Thyroid gland (tissue), 4 donors: ENCODE results near the gene GPAM. TPM values are rescaled to one million over a fixed set of nuclear protein-coding genes. Genes with fewer than 3 reads are reported as not detected.
A peak's percentile ranks its signal among the peaks of the same experiment; 100 is the strongest.

ENCODE experiments used
- DNase-seq, 2 donors: peaks; one replicate each; pipeline ENCODE4 v3.0.0-alpha.2; 2019
- H3K27ac ChIP-seq, 3 donors: fragments of 200-600 bp; sonication (generic); 1 replicate in 2 of 3; 2 replicates in 1 of 3; pipeline ENCODE4 v1.5.1; 2016 to 2019; ENCODE audit warnings: mild to moderate bottlenecking in 1 of 3, moderate library complexity in 1 of 3
- H3K27me3 ChIP-seq: fragments of 200-600 bp; sonication (generic); one replicate; pipeline ENCODE4 v1.5.1; 2019
- H3K36me3 ChIP-seq, 2 donors: fragments of 200-600 bp; sonication (generic); one replicate each; pipeline ENCODE4 v1.5.1; 2016 to 2019
- H3K4me1 ChIP-seq, 2 donors: fragments of 200-600 bp; sonication (generic); one replicate each; pipeline ENCODE4 v1.5.1; 2017 to 2019
- H3K4me3 ChIP-seq, 3 donors: fragments of 200-600 bp; sonication (generic); replicated peaks in 1 of 3; 1 replicate in 2 of 3; 2 replicates in 1 of 3; pipeline ENCODE4 v1.5.1; 2016; ENCODE audit warnings: mild to moderate bottlenecking in 1 of 3
- H3K9me3 ChIP-seq: fragments of 200-600 bp; sonication (generic); one replicate; pipeline ENCODE4 v1.5.1; 2017
- CTCF ChIP-seq, 6 experiments: fragments of 200-600 bp in 3 of 6; fragments of 450-650 bp in 3 of 6; sonication (generic) in 3 of 6; IDR thresholded peaks; one replicate each; pipeline ENCODE4 v1.5.1; 2016 to 2019; ENCODE audit warnings: antibody characterized with exemption in 6 of 6, mild to moderate bottlenecking in 2 of 6, inconsistent platforms in 1 of 6, moderate library complexity in 1 of 6
- POLR2A ChIP-seq, 2 donors: fragments of 450-650 bp; IDR thresholded peaks; one replicate each; pipeline ENCODE4 v1.6.1; 2017; ENCODE audit warnings: antibody characterized with exemption in 2 of 2, mild to moderate bottlenecking in 2 of 2, moderate library complexity in 1 of 2
- WGBS, 2 donors: methylation state at CpG; one replicate each; pipeline ENCODE4 v1.1.5; 2017; 5-methylcytosine and 5-hydroxymethylcytosine counted together
- intact Hi-C: fragments of 100-400 bp; cut with DNase I; formaldehyde crosslinking; loops from one replicate; pipeline ENCODE4 v1.15.1; 2023
- total RNA-seq, 4 donors: library from RNA; depleted of rRNA; stranded (reverse); fragments of >200 nt; gene quantifications; one replicate each; pipeline ENCODE4 v1.2.3, GENCODE V29; 2016

Gene GPAM
- total RNA-seq, 4 donors from 2014 or later, result 29.2 to 58.0 (median 40.8) TPM

GRCh38 chr10:112224933-112225529 is 41.5 kb upstream of the GPAM start:
- intact Hi-C loops, result no loop called here
- Histone ChIP-seq H3K4me1 (peaks cover 31 to 53% of the 10 kb centered on the region in 2 donors), H3K36me3 (no peaks in the 10 kb centered on the region), H3K4me3 (no peak overlapping the region), H3K27ac (peak overlapping the region in 2 of 3 donors; percentile 65 to 79), H3K9me3 (no peaks in the 10 kb centered on the region), H3K27me3 (no peaks in the 10 kb centered on the region)
- no peak for TF ChIP-seq POLR2A (IDR thresholded peaks at IDR 0.05)
- no peak for TF ChIP-seq CTCF (IDR thresholded peaks at IDR 0.05)
- 75 to 96% methylated on average over 3 of the region's 3 CpGs for WGBS, 2 donors
- DNase-seq, result no peak

GRCh38 chr10:112223725-112224124 is 40.2 kb upstream of the GPAM start:
- Histone ChIP-seq H3K4me1 (peaks cover 31 to 53% of the 10 kb centered on the region in 2 donors), H3K27me3 (no peaks in the 10 kb centered on the region), H3K27ac (peak overlapping the region in 2 of 3 donors; percentile 21 to 39), H3K9me3 (no peaks in the 10 kb centered on the region), H3K36me3 (no peaks in the 10 kb centered on the region), H3K4me3 (no peak overlapping the region)
- TF ChIP-seq POLR2A (IDR thresholded peaks at IDR 0.05), result no peak
- TF ChIP-seq CTCF (IDR thresholded peaks at IDR 0.05), result no peak
- no peak for DNase-seq
- WGBS, 2 donors, result 32 to 60% methylated on average over 2 of the region's 2 CpGs
- intact Hi-C loops, result no loop called here

GRCh38 chr10:112222799-112223198 is 39.2 kb upstream of the GPAM start:
- WGBS, 2 donors, result 91 to 96% methylated on average over 2 of the region's 2 CpGs
- no peak overlapping the region for H3K27ac ChIP-seq
- H3K4me3 ChIP-seq, result no peak overlapping the region
- intact Hi-C loops, result no loop called here
- TF ChIP-seq POLR2A (IDR thresholded peaks at IDR 0.05), result no peak
- TF ChIP-seq CTCF (IDR thresholded peaks at IDR 0.05), result no peak
- DNase-seq, result no peak
- H3K36me3 ChIP-seq, result no peaks in the 10 kb centered on the region
- H3K27me3 ChIP-seq, result no peaks in the 10 kb centered on the region
- peaks cover 31 to 55% of the 10 kb centered on the region in 2 donors for H3K4me1 ChIP-seq
- H3K9me3 ChIP-seq, result no peaks in the 10 kb centered on the region

GRCh38 chr10:112221545-112221944 is 38.0 kb upstream of the GPAM start:
- no peak for TF ChIP-seq POLR2A (IDR thresholded peaks at IDR 0.05)
- TF ChIP-seq CTCF (IDR thresholded peaks at IDR 0.05), result no peak
- Histone ChIP-seq H3K27me3 (no peaks in the 10 kb centered on the region), H3K9me3 (no peaks in the 10 kb centered on the region), H3K4me3 (no peak overlapping the region), H3K4me1 (peaks cover 21 to 48% of the 10 kb centered on the region in 2 donors), H3K27ac (no peak overlapping the region), H3K36me3 (no peaks in the 10 kb centered on the region)
- intact Hi-C loops, result no loop called here
- DNase-seq, result no peak
- 92 to 94% methylated on average over 3 of the region's 3 CpGs for WGBS, 2 donors

GRCh38 chr10:112218960-112219359 is 35.4 kb upstream of the GPAM start:
- peaks cover 16 to 37% of the 10 kb centered on the region in 2 donors for H3K4me1 ChIP-seq
- no peaks in the 10 kb centered on the region for H3K27me3 ChIP-seq
- intact Hi-C loops, result no loop called here
- H3K27ac ChIP-seq, result no peak overlapping the region
- 88 to 100% methylated on average over 2 of the region's 2 CpGs for WGBS, 2 donors
- DNase-seq, result no peak
- H3K9me3 ChIP-seq, result no peaks in the 10 kb centered on the region
- no peak for TF ChIP-seq CTCF (IDR thresholded peaks at IDR 0.05)
- no peak for TF ChIP-seq POLR2A (IDR thresholded peaks at IDR 0.05)
- H3K4me3 ChIP-seq, result no peak overlapping the region
- no peaks in the 10 kb centered on the region for H3K36me3 ChIP-seq
